ENCODE data around the gene AJM1.

The AJM1 gene

GRCh38 chr9:136856079-136856476 is 13.8 kb downstream of the AJM1 start:
- Histone ChIP-seq H3K27me3 (ENCODE audit: control insufficient read depth, low read length) (no peaks in the 10 kb centered on the region), H3K9me3 (ENCODE audit: control insufficient read depth, insufficient read depth, low read length) (no peaks in the 10 kb centered on the region), H3F3A (ENCODE audit: control insufficient read depth, insufficient read depth) (no peaks in the 10 kb centered on the region), H3K4me1 (ENCODE audit: control insufficient read depth, low read length) (peaks cover 6% of the 10 kb centered on the region), H3K27ac (ENCODE audit: low read depth, low read length) (no peak overlapping the region), H3K79me2 (ENCODE audit: control insufficient read depth, low read length) (no peaks in the 10 kb centered on the region), H3K4me3 (ENCODE audit: low read length) (no peak overlapping the region), H3K4me2 (ENCODE audit: low read length) (no peak overlapping the region), H3K9me2 (replicated peaks; ENCODE audit: control insufficient read depth, low read length) (no peaks in the 10 kb centered on the region), H4K20me1 (ENCODE audit: control insufficient read depth, insufficient read depth, low read depth, low read length) (no peaks in the 10 kb centered on the region), H3K36me3 (ENCODE audit: control insufficient read depth, low read length) (peaks cover 14% of the 10 kb centered on the region; the same call in 1 of the 2 replicates)
- no peak for TF ChIP-seq EZH2phosphoT487 (IDR thresholded peaks at IDR 0.05; ENCODE audit: borderline replicate concordance, low read length)

GRCh38 chr9:136856541-136857141 is 14.4 kb downstream of the AJM1 start:
- no peaks in the 10 kb centered on the region for H3K79me2 ChIP-seq (ENCODE audit: control insufficient read depth, low read length)
- no peak overlapping the region for H3K4me2 ChIP-seq (ENCODE audit: low read length)
- H3K4me3 ChIP-seq (ENCODE audit: low read length) = no peak overlapping the region
- no peaks in the 10 kb centered on the region for H3F3A ChIP-seq (ENCODE audit: control insufficient read depth, insufficient read depth)
- TF ChIP-seq CTCF (IDR thresholded peaks at IDR 0.05; ENCODE audit: low read depth, low read length, poor library complexity, severe bottlenecking) (peak; percentile 18), EZH2phosphoT487 (IDR thresholded peaks at IDR 0.05; ENCODE audit: borderline replicate concordance, low read length) (no peak)
- no peaks in the 10 kb centered on the region for H3K9me2 ChIP-seq (replicated peaks; ENCODE audit: control insufficient read depth, low read length)
- no peak overlapping the region for H3K27ac ChIP-seq (ENCODE audit: low read depth, low read length)
- peaks cover 12% of the 10 kb centered on the region; the same call in 1 of the 2 replicates for H3K36me3 ChIP-seq (ENCODE audit: control insufficient read depth, low read length)
- H3K4me1 ChIP-seq (ENCODE audit: control insufficient read depth, low read length) = peaks cover 6% of the 10 kb centered on the region
- H4K20me1 ChIP-seq (ENCODE audit: control insufficient read depth, insufficient read depth, low read depth, low read length) = no peaks in the 10 kb centered on the region
- H3K9me3 ChIP-seq (ENCODE audit: control insufficient read depth, insufficient read depth, low read length) = no peaks in the 10 kb centered on the region
- H3K27me3 ChIP-seq (ENCODE audit: control insufficient read depth, low read length) = no peaks in the 10 kb centered on the region

- H3K4me2 ChIP-seq (ENCODE audit: low read length) = no peak overlapping the region
- H3K27ac ChIP-seq (ENCODE audit: low read depth, low read length) = no peak overlapping the region
- H3K36me3 ChIP-seq (ENCODE audit: control insufficient read depth, low read length) = peaks cover 14% of the 10 kb centered on the region
- no peaks in the 10 kb centered on the region for H4K20me1 ChIP-seq (ENCODE audit: control insufficient read depth, insufficient read depth, low read depth, low read length)
- H3K27me3 ChIP-seq (ENCODE audit: control insufficient read depth, low read length) = no peaks in the 10 kb centered on the region
- H3K79me2 ChIP-seq (ENCODE audit: control insufficient read depth, low read length) = no peaks in the 10 kb centered on the region
- H3K4me3 ChIP-seq (ENCODE audit: low read length) = no peak overlapping the region
- H3K9me3 ChIP-seq (ENCODE audit: control insufficient read depth, insufficient read depth, low read length) = no peaks in the 10 kb centered on the region
- H3F3A ChIP-seq (ENCODE audit: control insufficient read depth, insufficient read depth) = no peaks in the 10 kb centered on the region
- H3K9me2 ChIP-seq (replicated peaks; ENCODE audit: control insufficient read depth, low read length) = no peaks in the 10 kb centered on the region
- H3K4me1 ChIP-seq (ENCODE audit: control insufficient read depth, low read length) = peaks cover 6% of the 10 kb centered on the region
- no peak for TF ChIP-seq CTCF (IDR thresholded peaks at IDR 0.05; ENCODE audit: low read depth, low read length, poor library complexity, severe bottlenecking)
- TF ChIP-seq EZH2phosphoT487 (IDR thresholded peaks at IDR 0.05; ENCODE audit: borderline replicate concordance, low read length) = no peak
These were observed 14.9 kb downstream of the AJM1 start for GRCh38 chr9:136857166-136857565.

- no peak overlapping the region for H3K27ac ChIP-seq (ENCODE audit: low read depth, low read length)
- peaks cover 20% of the 10 kb centered on the region for H3K36me3 ChIP-seq (ENCODE audit: control insufficient read depth, low read length)
- no peaks in the 10 kb centered on the region for H3F3A ChIP-seq (ENCODE audit: control insufficient read depth, insufficient read depth)
- H3K9me2 ChIP-seq (replicated peaks; ENCODE audit: control insufficient read depth, low read length) = no peaks in the 10 kb centered on the region
- peaks cover 6% of the 10 kb centered on the region for H3K4me1 ChIP-seq (ENCODE audit: control insufficient read depth, low read length)
- no peak overlapping the region for H3K4me2 ChIP-seq (ENCODE audit: low read length)
- H3K79me2 ChIP-seq (ENCODE audit: control insufficient read depth, low read length) = no peaks in the 10 kb centered on the region
- H3K27me3 ChIP-seq (ENCODE audit: control insufficient read depth, low read length) = no peaks in the 10 kb centered on the region
- H4K20me1 ChIP-seq (ENCODE audit: control insufficient read depth, insufficient read depth, low read depth, low read length) = no peaks in the 10 kb centered on the region
- no peaks in the 10 kb centered on the region for H3K9me3 ChIP-seq (ENCODE audit: control insufficient read depth, insufficient read depth, low read length)
- no peak overlapping the region for H3K4me3 ChIP-seq (ENCODE audit: low read length)
- TF ChIP-seq CTCF (IDR thresholded peaks at IDR 0.05; ENCODE audit: low read depth, low read length, poor library complexity, severe bottlenecking) (no peak), EZH2phosphoT487 (IDR thresholded peaks at IDR 0.05; ENCODE audit: borderline replicate concordance, low read length) (no peak)
These were observed 15.5 kb downstream of the AJM1 start for GRCh38 chr9:136857581-136858412.
